Spleen (tissue), 11 donors: ENCODE measurements around the gene MED13. TPM values are rescaled to one million over a fixed set of nuclear protein-coding genes. Genes with fewer than 3 reads are reported as not detected.
"Not testable (repeated sequence)": the region's sequence is repeated elsewhere in the genome, so short reads cannot be mapped to it uniquely, and the experiment has no call there.

ENCODE experiments used
- DNase-seq: peaks from one replicate; pipeline ENCODE4 v3.0.0-alpha.2; 2020
- H3K27ac ChIP-seq, 8 donors: fragments of 200-600 bp; sonication (generic) in 7 of 8; 1 replicate in 4 of 8; 2 replicates in 4 of 8; pipeline versions ENCODE4 v1.5.0 to v1.8.0; 2016 to 2021; ENCODE audit warnings: inconsistent platforms in 4 of 8, mild to moderate bottlenecking in 4 of 8, moderate library complexity in 1 of 8
- H3K27me3 ChIP-seq, 7 donors: fragments of 200-600 bp; sonication (generic) in 6 of 7; replicated peaks in 1 of 7; 1 replicate in 4 of 7; 2 replicates in 3 of 7; pipeline versions ENCODE4 v1.5.0 to v1.8.0; 2016 to 2021; ENCODE audit warnings: inconsistent platforms in 3 of 7, mild to moderate bottlenecking in 1 of 7
- H3K36me3 ChIP-seq, 6 donors: fragments of 200-600 bp; sonication (generic) in 5 of 6; 1 replicate in 4 of 6; 2 replicates in 2 of 6; pipeline versions ENCODE4 v1.5.0 to v1.8.0; 2016 to 2021; ENCODE audit warnings: inconsistent platforms in 2 of 6
- H3K4me1 ChIP-seq, 6 donors: fragments of 200-600 bp; sonication (generic) in 5 of 6; 1 replicate in 3 of 6; 2 replicates in 3 of 6; pipeline versions ENCODE4 v1.5.0 to v1.8.0; 2016 to 2021; ENCODE audit warnings: inconsistent platforms in 3 of 6
- H3K4me3 ChIP-seq, 8 donors: fragments of 200-600 bp; sonication (generic) in 7 of 8; 1 replicate in 4 of 8; 2 replicates in 4 of 8; pipeline versions ENCODE4 v1.5.0 to v1.8.0; 2016 to 2021; ENCODE audit warnings: inconsistent platforms in 4 of 8, mild to moderate bottlenecking in 4 of 8, moderate library complexity in 2 of 8
- H3K9me3 ChIP-seq, 8 donors: fragments of 200-600 bp; sonication (generic) in 7 of 8; 1 replicate in 4 of 8; 2 replicates in 4 of 8; pipeline versions ENCODE4 v1.5.0 to v1.8.0; 2016 to 2021; ENCODE audit warnings: inconsistent platforms in 4 of 8
- POLR2A ChIP-seq, 3 donors: fragments of 450-650 bp; IDR thresholded peaks; one replicate each; pipeline ENCODE4 v1.5.1; 2017; ENCODE audit warnings: antibody characterized with exemption in 3 of 3, mild to moderate bottlenecking in 1 of 3
- POLR2AphosphoS5 ChIP-seq, 3 donors: sonication (generic); formaldehyde crosslinking; IDR thresholded peaks; one replicate each; pipeline ENCODE4 v1.5.1; 2017; ENCODE audit warnings: antibody characterized with exemption in 3 of 3
- WGBS, 5 donors: extraction: QIAGEN DNeasy Blood & Tissue Kit in 3 of 5; methylation state at CpG; one replicate each; pipeline versions ENCODE4 v1.1.5 to v1.1.7; 2013 to 2018; 5-methylcytosine and 5-hydroxymethylcytosine counted together
- intact Hi-C: fragments of 100-400 bp; cut with DNase I; formaldehyde crosslinking; loops from one replicate; pipeline ENCODE4 v1.15.0; 2023; ENCODE audit warnings: low total_unique reads
- polyA plus RNA-seq, 3 donors: library from polyadenylated mRNA; stranded (reverse); fragments of 200-250 nt; gene quantifications; one replicate each; pipeline ENCODE4 v1.2.1, GENCODE V29; 2013
- total RNA-seq, 7 donors: library from RNA; depleted of rRNA in 3 of 7; stranded (reverse); fragments of >200 nt in 3 of 7; fragmentation: NEBNext Ultra II Directional in 4 of 7; extraction: Animal tissue kit (Norgen Biotek cat#: 25700) in 4 of 7; gene quantifications; one replicate each; pipeline versions ENCODE4 v1.1.0 to v1.2.1, GENCODE V29; 2016 to 2021
- TF ChIP-seq, protein P1 (sequence below), 11 experiments: fragments of 200-600 bp in 7 of 11; fragments of 450-650 bp in 4 of 11; sonication (generic) in 4 of 11; IDR thresholded peaks in 8 of 11; conservative IDR thresholded peaks in 3 of 11; 1 replicate in 7 of 11; 2 replicates in 4 of 11; pipeline versions ENCODE4 v1.4.0 to v1.8.0; 2016 to 2021; ENCODE audit warnings: antibody characterized with exemption in 11 of 11, inconsistent platforms in 4 of 11, mild to moderate bottlenecking in 1 of 11
- donor health status: healthy with polysubstance abuse.
- donor health status: DM: no; HTN: no; CAD: no; lungs with moderate emphysema.
- donor health status: DM: no; HTN: no; CAD: no.
- donor health status: Bipolar disorder and iron deficiency.
- donor health status: healthy.
- donor health status: DM: no; HTN: no; CAD: no.
- donor health status: DM: yes; HTN: yes; CAD: no.

Gene MED13
- total and polyA plus RNA-seq, 10 donors = 4.0 to 104 (median 79.8) TPM

- Histone ChIP-seq H3K36me3 (peaks cover 2 to 61% (median 36%) of the 10 kb centered on the region in 6 donors), H3K27ac (no peak overlapping the region), H3K4me3 (no peak overlapping the region), H3K27me3 (no peaks in the 10 kb centered on the region), H3K4me1 (no peaks in the 10 kb centered on the region), H3K9me3 (no peaks in the 10 kb centered on the region)
- TF ChIP-seq POLR2AphosphoS5 (IDR thresholded peaks at IDR 0.05) (no peak), POLR2A (IDR thresholded peaks at IDR 0.05) (no peak)
- TF ChIP-seq, protein P1, sequence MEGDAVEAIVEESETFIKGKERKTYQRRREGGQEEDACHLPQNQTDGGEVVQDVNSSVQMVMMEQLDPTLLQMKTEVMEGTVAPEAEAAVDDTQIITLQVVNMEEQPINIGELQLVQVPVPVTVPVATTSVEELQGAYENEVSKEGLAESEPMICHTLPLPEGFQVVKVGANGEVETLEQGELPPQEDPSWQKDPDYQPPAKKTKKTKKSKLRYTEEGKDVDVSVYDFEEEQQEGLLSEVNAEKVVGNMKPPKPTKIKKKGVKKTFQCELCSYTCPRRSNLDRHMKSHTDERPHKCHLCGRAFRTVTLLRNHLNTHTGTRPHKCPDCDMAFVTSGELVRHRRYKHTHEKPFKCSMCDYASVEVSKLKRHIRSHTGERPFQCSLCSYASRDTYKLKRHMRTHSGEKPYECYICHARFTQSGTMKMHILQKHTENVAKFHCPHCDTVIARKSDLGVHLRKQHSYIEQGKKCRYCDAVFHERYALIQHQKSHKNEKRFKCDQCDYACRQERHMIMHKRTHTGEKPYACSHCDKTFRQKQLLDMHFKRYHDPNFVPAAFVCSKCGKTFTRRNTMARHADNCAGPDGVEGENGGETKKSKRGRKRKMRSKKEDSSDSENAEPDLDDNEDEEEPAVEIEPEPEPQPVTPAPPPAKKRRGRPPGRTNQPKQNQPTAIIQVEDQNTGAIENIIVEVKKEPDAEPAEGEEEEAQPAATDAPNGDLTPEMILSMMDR (IDR thresholded peaks at IDR 0.05 in 8 of 11, conservative IDR thresholded peaks at IDR 0.05 in 3 of 11) = no peak
- intact Hi-C loops = no loop called here
- no peak for DNase-seq
- WGBS, 5 donors = 93 to 99% (median 96%) methylated on average over 2 of the region's 2 CpGs
These were observed 123.0 kb downstream of the MED13 start for GRCh38 chr17:61942085-61942484.

- Histone ChIP-seq H3K4me3 (peak overlapping the region in 7 of 8 donors; percentile 72 to 89 (median 84)), H3K9me3 (no peaks in the 10 kb centered on the region), H3K27me3 (peaks cover 0 to 4% (median 0%) of the 10 kb centered on the region in 7 donors), H3K27ac (peak overlapping the region in 7 of 8 donors; percentile 79 to 90 (median 88)), H3K4me1 (peaks cover 9 to 27% (median 21%) of the 10 kb centered on the region in 6 donors), H3K36me3 (peaks cover 0 to 31% (median 17%) of the 10 kb centered on the region in 6 donors)
- intact Hi-C loops = loop anchor here (10.0 kb wide), 1 partner anchor 137 kb away; the partner anchor contains the start of gene MED13
- 47 to 55% (median 53%) methylated on average over 4 of the region's 4 CpGs for WGBS, 5 donors
- no peak for DNase-seq
- TF ChIP-seq POLR2A (IDR thresholded peaks at IDR 0.05) = no peak
- TF ChIP-seq, protein P1 (IDR thresholded peaks at IDR 0.05 in 8 of 11, conservative IDR thresholded peaks at IDR 0.05 in 3 of 11) = no peak
- TF ChIP-seq POLR2AphosphoS5 (IDR thresholded peaks at IDR 0.05) = no peak
These were observed 137.0 kb downstream of the MED13 start for GRCh38 chr17:61928101-61928436.

DNA sequence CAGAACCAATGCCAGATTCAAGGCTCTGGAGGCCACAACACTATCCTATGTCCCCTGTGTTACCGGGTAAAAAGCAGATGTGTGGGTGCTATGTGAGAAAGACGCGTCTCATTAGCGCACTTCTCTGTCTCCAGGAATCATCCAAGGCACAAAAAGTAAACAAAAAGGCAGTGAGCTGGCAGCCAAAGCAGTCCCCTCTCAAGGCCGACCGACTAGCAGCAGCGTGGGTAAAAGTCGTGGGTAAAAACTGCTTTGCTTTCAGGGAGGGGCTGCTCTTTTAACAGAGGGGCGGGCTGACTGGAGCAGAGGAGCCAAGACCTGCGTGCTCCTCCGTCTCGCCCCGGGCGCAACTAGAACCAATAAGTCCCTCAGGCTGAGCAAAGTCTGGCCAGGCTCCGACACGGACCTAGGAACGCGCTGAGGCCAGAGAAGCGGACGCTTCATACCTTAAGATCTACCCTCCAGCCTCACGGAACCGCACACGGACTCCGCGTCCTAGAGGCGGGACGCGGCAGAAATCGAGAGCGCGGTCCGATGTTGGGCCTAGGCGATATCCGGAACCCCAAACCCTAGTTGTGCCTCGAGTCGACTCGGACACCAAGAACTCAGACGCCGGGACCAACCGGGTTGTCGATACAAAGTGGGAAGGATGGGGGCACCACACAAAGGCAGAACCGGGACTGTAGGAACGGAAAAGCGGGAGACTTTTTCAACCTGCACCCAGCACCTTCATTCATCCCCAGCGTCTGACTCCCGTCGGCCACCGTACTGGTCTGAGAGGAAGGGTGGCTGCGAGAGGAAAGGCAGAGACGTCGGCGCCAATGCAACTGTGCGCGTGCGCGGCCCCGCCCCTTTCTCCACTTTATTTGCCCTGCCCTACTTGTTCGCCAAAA is 137.6 kb downstream of the MED13 start, which contains the start of gene INTS2:
Gene INTS2, minus strand, starts transcription at position 775 of the 893 bp plus-strand sequence. CDS start 1,338 bp downstream, outside the sequence.
- H3K27ac ChIP-seq = peak within 1 kb of the TSS; percentile 79 to 90 (median 88)
- H3K36me3 ChIP-seq = peaks cover 0 to 37% (median 17%) of the 10 kb centered on the region in 6 donors
- intact Hi-C loops = loop anchor here (10.0 kb wide), 1 partner anchor 137 kb away; the partner anchor contains the start of gene MED13
- H3K27me3 ChIP-seq = peaks cover 0 to 4% (median 0%) of the 10 kb centered on the region in 7 donors
- TF ChIP-seq, protein P1 (IDR thresholded peaks at IDR 0.05 in 8 of 11, conservative IDR thresholded peaks at IDR 0.05 in 3 of 11) = peak in 2 of 11 experiments; percentile 16
- TF ChIP-seq POLR2AphosphoS5 (IDR thresholded peaks at IDR 0.05) (peak; percentile 92 to 96 (median 96)), POLR2A (IDR thresholded peaks at IDR 0.05) (peak in 2 of 3 donors; percentile 28 to 72)
- no peaks in the 10 kb centered on the region for H3K9me3 ChIP-seq
- H3K4me3 ChIP-seq = peak within 1 kb of the TSS; percentile 72 to 89 (median 84)
- 0 to 1% (median 0%) methylated on average over 40 to 58 of the region's 58 CpGs for WGBS, 5 donors
- peaks cover 9 to 27% (median 21%) of the 10 kb centered on the region in 6 donors for H3K4me1 ChIP-seq
- peak; percentile 98 for DNase-seq

- peaks cover 0 to 42% (median 19%) of the 10 kb centered on the region in 6 donors for H3K36me3 ChIP-seq
- WGBS, 5 donors = 16 to 26% (median 19%) methylated on average over 4 of the region's 4 CpGs
- H3K4me1 ChIP-seq = peaks cover 9 to 27% (median 21%) of the 10 kb centered on the region in 6 donors
- H3K27ac ChIP-seq = peak overlapping the region; percentile 79 to 90 (median 88)
- peaks cover 0 to 4% (median 0%) of the 10 kb centered on the region in 7 donors for H3K27me3 ChIP-seq
- TF ChIP-seq POLR2A (IDR thresholded peaks at IDR 0.05) (no peak), POLR2AphosphoS5 (IDR thresholded peaks at IDR 0.05) (no peak)
- TF ChIP-seq, protein P1 (IDR thresholded peaks at IDR 0.05 in 8 of 11, conservative IDR thresholded peaks at IDR 0.05 in 3 of 11) = no peak
- no peaks in the 10 kb centered on the region for H3K9me3 ChIP-seq
- intact Hi-C loops = loop anchor here (10.0 kb wide), 1 partner anchor 138 kb away; the partner anchor contains the start of gene MED13
- DNase-seq = no peak
- H3K4me3 ChIP-seq = peak overlapping the region; percentile 72 to 89 (median 84)
These were observed 138.3 kb downstream of the MED13 start for GRCh38 chr17:61926826-61927207.

DNA sequence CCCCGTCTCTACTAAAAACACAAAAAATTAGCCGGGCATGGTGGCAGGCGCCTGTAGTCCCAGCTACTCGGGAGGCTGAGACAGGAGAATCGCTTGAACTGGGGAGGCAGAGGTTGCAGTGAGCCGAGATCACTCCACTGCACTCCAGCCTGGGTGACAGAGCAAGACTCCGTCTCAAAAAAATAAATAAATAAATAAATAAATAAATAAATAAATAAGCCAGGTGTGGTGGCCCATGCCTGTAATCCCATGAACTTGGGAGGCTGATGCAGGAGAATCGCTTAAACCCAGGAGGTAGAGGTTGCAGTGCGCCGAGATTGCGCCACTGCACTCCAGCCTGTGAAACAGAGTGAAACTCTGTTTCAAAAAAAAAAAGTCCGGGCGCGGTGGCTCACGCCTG is 149.9 kb downstream of the MED13 start:
- H3K4me3 ChIP-seq, intact Hi-C loops, H3K27me3 ChIP-seq, H3K9me3 ChIP-seq, DNase-seq, H3K4me1 ChIP-seq, H3K27ac ChIP-seq: not testable (repeated sequence)
- 95 to 98% (median 96%) methylated on average over 15 of the region's 15 CpGs for WGBS, 5 donors
- peaks cover 0 to 97% (median 40%) of the 10 kb centered on the region in 6 donors for H3K36me3 ChIP-seq
